PFSK-1 (cell line): ENCODE measurements around the gene SHROOM1.

Experiments
- FOXP2 ChIP-seq: optimal IDR thresholded peaks from 2 replicates; pipeline ENCODE3; 2011; ENCODE audit warnings: borderline replicate concordance, control low read depth, inconsistent platforms; ENCODE audit not compliant: insufficient read depth; ENCODE audit errors: extremely low read length, extremely low read depth
- POLR2AphosphoS5 ChIP-seq: IDR thresholded peaks from 2 replicates; pipeline ENCODE4 v1.6.1; 2012; ENCODE audit warnings: low read depth, mild to moderate bottlenecking, control low read depth, low read length, moderate library complexity
- SIN3A ChIP-seq: IDR thresholded peaks from 2 replicates; pipeline ENCODE4 v1.6.1; 2012; ENCODE audit warnings: mild to moderate bottlenecking, low read length, moderate library complexity, borderline replicate concordance; ENCODE audit not compliant: insufficient read depth
- TAF1 ChIP-seq: IDR thresholded peaks from 2 replicates; pipeline ENCODE4 v1.6.1; 2012; ENCODE audit warnings: low read length, control low read depth, borderline replicate concordance; ENCODE audit not compliant: insufficient read depth
- TF ChIP-seq, protein P1 (sequence below), 2 experiments: IDR thresholded peaks; 2 replicates each; pipeline versions ENCODE4 v1.6.1 to v1.8.0; 2011 to 2012; ENCODE audit warnings: low read depth in 2 of 2, low read length in 2 of 2, control low read depth in 1 of 2, inconsistent platforms in 1 of 2, mild to moderate bottlenecking in 1 of 2, moderate library complexity in 1 of 2; ENCODE audit not compliant: insufficient read depth in 1 of 2

DNA sequence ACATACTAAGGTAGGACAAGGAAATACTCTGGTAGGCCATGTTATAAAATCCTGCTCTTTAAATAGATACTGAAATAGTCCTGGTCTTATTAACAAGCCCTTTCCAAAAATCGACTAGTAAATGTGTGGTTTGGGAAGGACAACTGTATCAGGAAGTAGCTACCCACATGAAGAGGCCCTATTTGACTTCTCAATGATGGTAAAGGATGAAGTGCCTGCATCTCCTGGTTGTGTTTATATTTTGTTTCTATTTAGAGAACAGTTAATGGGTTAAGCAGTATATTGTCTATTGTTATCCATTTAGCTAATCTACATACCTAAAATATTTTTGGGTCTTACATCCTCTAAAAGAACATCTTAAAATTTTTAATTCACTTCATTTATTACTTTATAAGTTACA lies 23.3 kb upstream of the SHROOM1 start:
- TF ChIP-seq POLR2AphosphoS5 (no peak), TAF1 (no peak), SIN3A (no peak), FOXP2 (no peak)
- TF ChIP-seq, protein P1, sequence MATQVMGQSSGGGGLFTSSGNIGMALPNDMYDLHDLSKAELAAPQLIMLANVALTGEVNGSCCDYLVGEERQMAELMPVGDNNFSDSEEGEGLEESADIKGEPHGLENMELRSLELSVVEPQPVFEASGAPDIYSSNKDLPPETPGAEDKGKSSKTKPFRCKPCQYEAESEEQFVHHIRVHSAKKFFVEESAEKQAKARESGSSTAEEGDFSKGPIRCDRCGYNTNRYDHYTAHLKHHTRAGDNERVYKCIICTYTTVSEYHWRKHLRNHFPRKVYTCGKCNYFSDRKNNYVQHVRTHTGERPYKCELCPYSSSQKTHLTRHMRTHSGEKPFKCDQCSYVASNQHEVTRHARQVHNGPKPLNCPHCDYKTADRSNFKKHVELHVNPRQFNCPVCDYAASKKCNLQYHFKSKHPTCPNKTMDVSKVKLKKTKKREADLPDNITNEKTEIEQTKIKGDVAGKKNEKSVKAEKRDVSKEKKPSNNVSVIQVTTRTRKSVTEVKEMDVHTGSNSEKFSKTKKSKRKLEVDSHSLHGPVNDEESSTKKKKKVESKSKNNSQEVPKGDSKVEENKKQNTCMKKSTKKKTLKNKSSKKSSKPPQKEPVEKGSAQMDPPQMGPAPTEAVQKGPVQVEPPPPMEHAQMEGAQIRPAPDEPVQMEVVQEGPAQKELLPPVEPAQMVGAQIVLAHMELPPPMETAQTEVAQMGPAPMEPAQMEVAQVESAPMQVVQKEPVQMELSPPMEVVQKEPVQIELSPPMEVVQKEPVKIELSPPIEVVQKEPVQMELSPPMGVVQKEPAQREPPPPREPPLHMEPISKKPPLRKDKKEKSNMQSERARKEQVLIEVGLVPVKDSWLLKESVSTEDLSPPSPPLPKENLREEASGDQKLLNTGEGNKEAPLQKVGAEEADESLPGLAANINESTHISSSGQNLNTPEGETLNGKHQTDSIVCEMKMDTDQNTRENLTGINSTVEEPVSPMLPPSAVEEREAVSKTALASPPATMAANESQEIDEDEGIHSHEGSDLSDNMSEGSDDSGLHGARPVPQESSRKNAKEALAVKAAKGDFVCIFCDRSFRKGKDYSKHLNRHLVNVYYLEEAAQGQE (IDR thresholded peaks at IDR 0.05; ENCODE audit: insufficient read depth in 1 of 2, low read depth in 2 of 2, low read length in 2 of 2) = no peak
